Endothelial cell of umbilical vein (primary cell): ENCODE results near the gene SCUBE3. TPM values are rescaled to one million over a fixed set of nuclear protein-coding genes. Genes with fewer than 3 reads are reported as not detected.

Experiments used
- BruUV-seq: library from RNA; stranded (reverse); fragments of 400-500 nt; replicated peaks from 2 replicates; lab custom pipeline; 2021; lab: Mats Ljungman, UMichigan
- CTCF ChIA-PET: fragments of 300-600, 350-600 bp; sonication (Branson Sonifier 250); formaldehyde crosslinking; loops from one replicate; lab custom pipeline; 2021; ENCODE audit warnings: antibody characterized with exemption, inconsistent platforms; lab: Charles Lee
- POLR2A ChIA-PET: fragments of 300-600, 350-600 bp; sonication (Branson Sonifier 250); formaldehyde crosslinking; loops from one replicate; lab custom pipeline; 2021; ENCODE audit warnings: antibody characterized with exemption, inconsistent platforms; lab: Charles Lee
- DNase-seq: peaks from one replicate; pipeline ENCODE4 v3.0.0-alpha.2; 2011; ENCODE audit warnings: low read depth, low spot score
- FAIRE-seq: peaks from 2 replicates; lab custom pipeline; 2011; peaks lifted over from hg19 to GRCh38; lab: Jason Lieb, UNC
- H2AFZ ChIP-seq: 2 replicates; pipeline ENCODE4 v1.6.0; 2012; ENCODE audit warnings: low read depth, low read length, control low read depth, inconsistent platforms
- H3K27ac ChIP-seq: 2 replicates; pipeline ENCODE4 v1.5.1; 2011; ENCODE audit warnings: low read depth, mild to moderate bottlenecking, control low read depth, low read length, moderate library complexity; ENCODE audit not compliant: insufficient read depth
- H3K27me3 ChIP-seq, 2 experiments: 2 replicates each; pipeline versions ENCODE4 v1.6.0 to v1.6.1; 2011; ENCODE audit warnings: low read length in 2 of 2, mixed read lengths in 1 of 2; ENCODE audit not compliant: control insufficient read depth in 2 of 2, insufficient read depth in 2 of 2
- H3K36me3 ChIP-seq, 2 experiments: 2 replicates in 1 of 2; 3 replicates in 1 of 2; pipeline ENCODE4 v1.5.1; 2011; ENCODE audit warnings: low read length in 2 of 2, mild to moderate bottlenecking in 1 of 2, moderate library complexity in 1 of 2; ENCODE audit not compliant: control insufficient read depth in 2 of 2, insufficient read depth in 2 of 2; ENCODE audit errors: extremely low read depth in 1 of 2
- H3K4me1 ChIP-seq: 3 replicates; pipeline ENCODE4 v1.5.1; 2011; ENCODE audit warnings: mild to moderate bottlenecking, low read length; ENCODE audit not compliant: control insufficient read depth, insufficient read depth; ENCODE audit errors: extremely low read depth
- H3K4me2 ChIP-seq: 2 replicates; pipeline ENCODE4 v1.6.1; 2011; ENCODE audit warnings: low read length, control low read depth, mixed read lengths; ENCODE audit not compliant: insufficient read depth
- H3K4me3 ChIP-seq, 3 experiments: fragments of 200-600 bp in 1 of 3; sonication (generic), shearing (Covaris generic) in 1 of 3; replicated peaks in 1 of 3; 2 replicates each; pipeline ENCODE4 v1.5.1; 2011 to 2016; ENCODE audit warnings: control low read depth in 3 of 3, low read length in 3 of 3, mild to moderate bottlenecking in 2 of 3, inconsistent platforms in 1 of 3, low read depth in 1 of 3, moderate library complexity in 1 of 3; ENCODE audit not compliant: insufficient read depth in 1 of 3
- H3K79me2 ChIP-seq: 2 replicates; pipeline ENCODE4 v1.6.0; 2012; ENCODE audit warnings: low read length, inconsistent platforms; ENCODE audit not compliant: control insufficient read depth, insufficient read depth
- H3K9ac ChIP-seq: replicated peaks from 2 replicates; pipeline ENCODE3; 2011; ENCODE audit warnings: low read length, control low read depth; ENCODE audit not compliant: insufficient read depth; ENCODE audit errors: extremely low read depth
- H3K9me1 ChIP-seq: replicated peaks from 3 replicates; pipeline ENCODE4 v1.6.0; 2011; ENCODE audit warnings: mild to moderate bottlenecking, low read length; ENCODE audit not compliant: control insufficient read depth, insufficient read depth; ENCODE audit errors: extremely low read depth
- H3K9me3 ChIP-seq: replicated peaks from 2 replicates; pipeline ENCODE4 v1.5.1; 2012; ENCODE audit warnings: low read length, inconsistent platforms; ENCODE audit not compliant: control insufficient read depth, insufficient read depth
- H4K20me1 ChIP-seq: replicated peaks from 2 replicates; pipeline ENCODE3; 2011; ENCODE audit warnings: mild to moderate bottlenecking, low read length; ENCODE audit not compliant: control insufficient read depth, insufficient read depth; ENCODE audit errors: extremely low read depth
- EZH2 ChIP-seq: IDR thresholded peaks from 2 replicates; pipeline ENCODE4 v1.6.1; 2012; ENCODE audit warnings: borderline replicate concordance, low read depth, mild to moderate bottlenecking, moderate library complexity, low read length, inconsistent platforms; ENCODE audit not compliant: severe bottlenecking
- FOS ChIP-seq: IDR thresholded peaks from 2 replicates; pipeline ENCODE4 v1.6.1; 2011; ENCODE audit warnings: mild to moderate bottlenecking, low read length, moderate library complexity, borderline replicate concordance; ENCODE audit not compliant: insufficient read depth
- GATA2 ChIP-seq: IDR thresholded peaks from 2 replicates; pipeline ENCODE4 v1.7.0; 2011; ENCODE audit warnings: low read depth, mild to moderate bottlenecking, moderate library complexity, mixed read lengths, low read length; ENCODE audit not compliant: insufficient read length, insufficient read depth
- JUN ChIP-seq: IDR thresholded peaks from 2 replicates; pipeline ENCODE4 v1.6.1; 2011; ENCODE audit warnings: borderline replicate concordance, low read depth; ENCODE audit not compliant: insufficient read length, insufficient read depth
- MAX ChIP-seq: IDR thresholded peaks from 2 replicates; pipeline ENCODE4 v1.6.1; 2011; ENCODE audit not compliant: insufficient read depth, insufficient read length
- MYC ChIP-seq: IDR thresholded peaks from one replicate; pipeline ENCODE4 v1.6.1; 2011; ENCODE audit warnings: mild to moderate bottlenecking, low read depth, low read length
- POLR2A ChIP-seq: IDR thresholded peaks from 2 replicates; pipeline ENCODE4 v1.6.1; 2012; ENCODE audit warnings: low read depth, mild to moderate bottlenecking, control low read depth, low read length
- POLR2AphosphoS5 ChIP-seq: IDR thresholded peaks from 2 replicates; pipeline ENCODE4 v1.6.1; 2012; ENCODE audit warnings: low read depth, mild to moderate bottlenecking, control low read depth, low read length, moderate library complexity; ENCODE audit not compliant: insufficient read depth
- dilution Hi-C: fragments of 300-500 bp; cut with MboI; formaldehyde crosslinking; loops from one replicate; pipeline ENCODE4 v1.15.0; 2019; ENCODE audit warnings: low sequenced_read_pairs; ENCODE audit not compliant: extremely low pct_ligation_motif_present
- intact Hi-C: fragments of 100-400 bp; cut with micrococcal nuclease; formaldehyde crosslinking; loops from one replicate; pipeline ENCODE4 v1.10.0; 2022
- polyA plus RNA-seq, 4 experiments: library from polyadenylated mRNA; depleted of rRNA in 3 of 4; stranded (reverse) in 3 of 4; unstranded in 1 of 4; fragments of >200 nt; gene quantifications; 2 replicates each; pipeline versions ENCODE4 v1.2.1 to v1.2.3, GENCODE V29; 2011 to 2012; ENCODE audit warnings: missing spikeins in 1 of 4
- total RNA-seq: library from RNA; stranded (reverse); gene quantifications from 2 replicates; pipeline ENCODE4 v1.2.3, GENCODE V29; 2021
- TF ChIP-seq, protein P1 (sequence below), 2 donors: IDR thresholded peaks; 1 replicate in 1 of 2; 2 replicates in 1 of 2; pipeline ENCODE4 v1.5.1; 2011; ENCODE audit warnings: low read length in 2 of 2, mild to moderate bottlenecking in 2 of 2, moderate library complexity in 2 of 2, control low read depth in 1 of 2, inconsistent platforms in 1 of 2, low read depth in 1 of 2; ENCODE audit not compliant: insufficient read depth in 1 of 2; ENCODE audit errors: extremely low read depth in 1 of 2

Gene SCUBE3
- total and polyA plus RNA-seq, 2 donors (not counting 3 experiments of a cell fraction or from before 2014, with no cell fraction given) = 1.1 to 1.5 TPM

- POLR2A ChIA-PET = no interaction called here
- TF ChIP-seq JUN = no peak
- no peak for TF ChIP-seq FOS
- TF ChIP-seq MAX = no peak
- TF ChIP-seq EZH2 = no peak
- no peak for TF ChIP-seq GATA2
- TF ChIP-seq POLR2A = no peak
- TF ChIP-seq, protein P1, sequence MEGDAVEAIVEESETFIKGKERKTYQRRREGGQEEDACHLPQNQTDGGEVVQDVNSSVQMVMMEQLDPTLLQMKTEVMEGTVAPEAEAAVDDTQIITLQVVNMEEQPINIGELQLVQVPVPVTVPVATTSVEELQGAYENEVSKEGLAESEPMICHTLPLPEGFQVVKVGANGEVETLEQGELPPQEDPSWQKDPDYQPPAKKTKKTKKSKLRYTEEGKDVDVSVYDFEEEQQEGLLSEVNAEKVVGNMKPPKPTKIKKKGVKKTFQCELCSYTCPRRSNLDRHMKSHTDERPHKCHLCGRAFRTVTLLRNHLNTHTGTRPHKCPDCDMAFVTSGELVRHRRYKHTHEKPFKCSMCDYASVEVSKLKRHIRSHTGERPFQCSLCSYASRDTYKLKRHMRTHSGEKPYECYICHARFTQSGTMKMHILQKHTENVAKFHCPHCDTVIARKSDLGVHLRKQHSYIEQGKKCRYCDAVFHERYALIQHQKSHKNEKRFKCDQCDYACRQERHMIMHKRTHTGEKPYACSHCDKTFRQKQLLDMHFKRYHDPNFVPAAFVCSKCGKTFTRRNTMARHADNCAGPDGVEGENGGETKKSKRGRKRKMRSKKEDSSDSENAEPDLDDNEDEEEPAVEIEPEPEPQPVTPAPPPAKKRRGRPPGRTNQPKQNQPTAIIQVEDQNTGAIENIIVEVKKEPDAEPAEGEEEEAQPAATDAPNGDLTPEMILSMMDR (IDR thresholded peaks at IDR 0.05; ENCODE audit: extremely low read depth in 1 of 2, insufficient read depth in 1 of 2, low read depth in 1 of 2, low read length in 2 of 2) = no peak
- TF ChIP-seq MYC = no peak
- no peak for TF ChIP-seq POLR2AphosphoS5
- DNase-seq (no peak), FAIRE-seq (no peak)
- Histone ChIP-seq H4K20me1 (no peaks in the 10 kb centered on the region), H3K4me3 (no peak overlapping the region), H3K36me3 (no peaks in the 10 kb centered on the region), H3K79me2 (peaks cover 2% of the 10 kb centered on the region), H2AFZ (no peak overlapping the region), H3K27me3 (no peaks in the 10 kb centered on the region), H3K4me1 (peaks cover 3% of the 10 kb centered on the region), H3K9me1 (no peaks in the 10 kb centered on the region), H3K27ac (no peak overlapping the region), H3K9me3 (no peaks in the 10 kb centered on the region), H3K9ac (no peak overlapping the region), H3K4me2 (no peak overlapping the region)
- no TSS peak for BruUV-seq
- dilution Hi-C loops (no loop called here), intact Hi-C loops (no loop called here)
- CTCF ChIA-PET = interaction anchor here (1.6 kb wide), 1 partner anchor 13 kb away, joined by 6 read pairs; no protein-coding TSS in a partner anchor
Measured at GRCh38 chr6:35253249-35253648, 39.5 kb downstream of the SCUBE3 start.
